ENCODE data around the gene OSCAR.

- TF ChIP-seq CTCF (IDR thresholded peaks at IDR 0.05; ENCODE audit: low read length) (no peak), EZH2 (optimal IDR thresholded peaks at IDR 0.05; ENCODE audit: low read depth, low read length) (no peak), EZH2phosphoT487 (IDR thresholded peaks at IDR 0.05; ENCODE audit: low read length) (no peak)
These were observed 3.9 kb downstream of the OSCAR start for GRCh38 chr19:54096617-54097106.
